ENCODE data around the gene PNPLA5. TPM values are rescaled to one million over a fixed set of nuclear protein-coding genes. Genes with fewer than 3 reads are reported as not detected.

The PNPLA5 gene
- total and polyA plus RNA-seq, 2 of the 8 experiments (the other 6 are each of a cell fraction or from before 2014, with no cell fraction given) = 3.9 to 6.8 TPM

DNA sequence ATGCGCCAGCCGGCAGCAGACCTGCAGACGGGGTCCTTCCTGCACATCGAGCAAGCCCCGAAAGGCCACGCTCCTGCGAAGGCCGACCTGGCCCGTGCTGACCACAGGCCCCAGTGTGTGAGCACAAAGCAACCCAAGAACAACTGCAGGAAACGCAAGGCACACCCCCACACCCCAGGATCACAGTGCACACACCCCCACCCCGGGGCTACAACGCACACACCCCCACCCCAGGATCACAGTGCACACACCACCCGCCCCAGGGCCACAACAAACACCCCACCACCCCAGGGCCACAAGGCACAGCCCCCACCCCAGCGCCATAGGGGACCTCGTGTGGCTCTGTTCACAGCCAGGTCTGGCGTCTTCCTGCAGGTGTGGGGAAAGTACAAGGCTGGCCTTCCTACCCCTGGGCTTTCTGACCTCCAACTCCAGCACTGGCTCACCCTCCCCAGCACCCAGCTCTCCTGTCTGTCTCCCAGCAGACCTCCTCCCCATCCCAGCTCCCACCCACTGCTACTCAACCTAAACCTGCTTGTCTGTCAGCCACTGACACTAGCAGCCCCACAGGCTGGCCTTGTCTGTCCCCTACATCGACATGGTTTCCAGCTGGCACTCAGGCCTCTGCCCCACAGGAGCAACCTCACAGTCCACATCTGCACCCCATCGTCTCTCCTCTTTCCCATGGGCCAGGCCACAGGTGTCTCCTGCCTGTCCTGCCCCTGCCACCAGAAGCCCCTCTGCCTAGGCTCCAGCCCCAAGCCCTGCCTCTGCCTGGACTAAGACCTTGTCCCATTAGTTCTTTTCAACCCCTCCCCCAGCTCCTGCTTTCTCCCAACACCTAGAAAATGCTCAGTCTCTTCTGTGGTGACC, 59.2 kb downstream of the PNPLA5 start (continued):
- TF ChIP-seq, protein P1, sequence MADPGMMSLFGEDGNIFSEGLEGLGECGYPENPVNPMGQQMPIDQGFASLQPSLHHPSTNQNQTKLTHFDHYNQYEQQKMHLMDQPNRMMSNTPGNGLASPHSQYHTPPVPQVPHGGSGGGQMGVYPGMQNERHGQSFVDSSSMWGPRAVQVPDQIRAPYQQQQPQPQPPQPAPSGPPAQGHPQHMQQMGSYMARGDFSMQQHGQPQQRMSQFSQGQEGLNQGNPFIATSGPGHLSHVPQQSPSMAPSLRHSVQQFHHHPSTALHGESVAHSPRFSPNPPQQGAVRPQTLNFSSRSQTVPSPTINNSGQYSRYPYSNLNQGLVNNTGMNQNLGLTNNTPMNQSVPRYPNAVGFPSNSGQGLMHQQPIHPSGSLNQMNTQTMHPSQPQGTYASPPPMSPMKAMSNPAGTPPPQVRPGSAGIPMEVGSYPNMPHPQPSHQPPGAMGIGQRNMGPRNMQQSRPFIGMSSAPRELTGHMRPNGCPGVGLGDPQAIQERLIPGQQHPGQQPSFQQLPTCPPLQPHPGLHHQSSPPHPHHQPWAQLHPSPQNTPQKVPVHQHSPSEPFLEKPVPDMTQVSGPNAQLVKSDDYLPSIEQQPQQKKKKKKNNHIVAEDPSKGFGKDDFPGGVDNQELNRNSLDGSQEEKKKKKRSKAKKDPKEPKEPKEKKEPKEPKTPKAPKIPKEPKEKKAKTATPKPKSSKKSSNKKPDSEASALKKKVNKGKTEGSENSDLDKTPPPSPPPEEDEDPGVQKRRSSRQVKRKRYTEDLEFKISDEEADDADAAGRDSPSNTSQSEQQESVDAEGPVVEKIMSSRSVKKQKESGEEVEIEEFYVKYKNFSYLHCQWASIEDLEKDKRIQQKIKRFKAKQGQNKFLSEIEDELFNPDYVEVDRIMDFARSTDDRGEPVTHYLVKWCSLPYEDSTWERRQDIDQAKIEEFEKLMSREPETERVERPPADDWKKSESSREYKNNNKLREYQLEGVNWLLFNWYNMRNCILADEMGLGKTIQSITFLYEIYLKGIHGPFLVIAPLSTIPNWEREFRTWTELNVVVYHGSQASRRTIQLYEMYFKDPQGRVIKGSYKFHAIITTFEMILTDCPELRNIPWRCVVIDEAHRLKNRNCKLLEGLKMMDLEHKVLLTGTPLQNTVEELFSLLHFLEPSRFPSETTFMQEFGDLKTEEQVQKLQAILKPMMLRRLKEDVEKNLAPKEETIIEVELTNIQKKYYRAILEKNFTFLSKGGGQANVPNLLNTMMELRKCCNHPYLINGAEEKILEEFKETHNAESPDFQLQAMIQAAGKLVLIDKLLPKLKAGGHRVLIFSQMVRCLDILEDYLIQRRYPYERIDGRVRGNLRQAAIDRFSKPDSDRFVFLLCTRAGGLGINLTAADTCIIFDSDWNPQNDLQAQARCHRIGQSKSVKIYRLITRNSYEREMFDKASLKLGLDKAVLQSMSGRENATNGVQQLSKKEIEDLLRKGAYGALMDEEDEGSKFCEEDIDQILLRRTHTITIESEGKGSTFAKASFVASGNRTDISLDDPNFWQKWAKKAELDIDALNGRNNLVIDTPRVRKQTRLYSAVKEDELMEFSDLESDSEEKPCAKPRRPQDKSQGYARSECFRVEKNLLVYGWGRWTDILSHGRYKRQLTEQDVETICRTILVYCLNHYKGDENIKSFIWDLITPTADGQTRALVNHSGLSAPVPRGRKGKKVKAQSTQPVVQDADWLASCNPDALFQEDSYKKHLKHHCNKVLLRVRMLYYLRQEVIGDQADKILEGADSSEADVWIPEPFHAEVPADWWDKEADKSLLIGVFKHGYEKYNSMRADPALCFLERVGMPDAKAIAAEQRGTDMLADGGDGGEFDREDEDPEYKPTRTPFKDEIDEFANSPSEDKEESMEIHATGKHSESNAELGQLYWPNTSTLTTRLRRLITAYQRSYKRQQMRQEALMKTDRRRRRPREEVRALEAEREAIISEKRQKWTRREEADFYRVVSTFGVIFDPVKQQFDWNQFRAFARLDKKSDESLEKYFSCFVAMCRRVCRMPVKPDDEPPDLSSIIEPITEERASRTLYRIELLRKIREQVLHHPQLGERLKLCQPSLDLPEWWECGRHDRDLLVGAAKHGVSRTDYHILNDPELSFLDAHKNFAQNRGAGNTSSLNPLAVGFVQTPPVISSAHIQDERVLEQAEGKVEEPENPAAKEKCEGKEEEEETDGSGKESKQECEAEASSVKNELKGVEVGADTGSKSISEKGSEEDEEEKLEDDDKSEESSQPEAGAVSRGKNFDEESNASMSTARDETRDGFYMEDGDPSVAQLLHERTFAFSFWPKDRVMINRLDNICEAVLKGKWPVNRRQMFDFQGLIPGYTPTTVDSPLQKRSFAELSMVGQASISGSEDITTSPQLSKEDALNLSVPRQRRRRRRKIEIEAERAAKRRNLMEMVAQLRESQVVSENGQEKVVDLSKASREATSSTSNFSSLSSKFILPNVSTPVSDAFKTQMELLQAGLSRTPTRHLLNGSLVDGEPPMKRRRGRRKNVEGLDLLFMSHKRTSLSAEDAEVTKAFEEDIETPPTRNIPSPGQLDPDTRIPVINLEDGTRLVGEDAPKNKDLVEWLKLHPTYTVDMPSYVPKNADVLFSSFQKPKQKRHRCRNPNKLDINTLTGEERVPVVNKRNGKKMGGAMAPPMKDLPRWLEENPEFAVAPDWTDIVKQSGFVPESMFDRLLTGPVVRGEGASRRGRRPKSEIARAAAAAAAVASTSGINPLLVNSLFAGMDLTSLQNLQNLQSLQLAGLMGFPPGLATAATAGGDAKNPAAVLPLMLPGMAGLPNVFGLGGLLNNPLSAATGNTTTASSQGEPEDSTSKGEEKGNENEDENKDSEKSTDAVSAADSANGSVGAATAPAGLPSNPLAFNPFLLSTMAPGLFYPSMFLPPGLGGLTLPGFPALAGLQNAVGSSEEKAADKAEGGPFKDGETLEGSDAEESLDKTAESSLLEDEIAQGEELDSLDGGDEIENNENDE (IDR thresholded peaks at IDR 0.05; ENCODE audit: insufficient replicate concordance, low read length) = no peak
- TF ChIP-seq TAF1 (IDR thresholded peaks at IDR 0.05; ENCODE audit: low read depth, low read length) = no peak
- no peak for TF ChIP-seq SP1 (IDR thresholded peaks at IDR 0.05; ENCODE audit: low read depth, low read length)
- no peak for TF ChIP-seq BCL11A (IDR thresholded peaks at IDR 0.05; ENCODE audit: low read depth in 2 of 2, low read length in 2 of 2)
- no peak for TF ChIP-seq FOSL1 (IDR thresholded peaks at IDR 0.05; ENCODE audit: insufficient read depth, low read depth, low read length)
- TF ChIP-seq CEBPB (IDR thresholded peaks at IDR 0.05; ENCODE audit: low read depth, low read length) = no peak
- no peak for TF ChIP-seq TCF12 (IDR thresholded peaks at IDR 0.05; ENCODE audit: low read depth, low read length)
